Testis (tissue), 3 donors: ENCODE measurements around the gene ADCY5. TPM values are rescaled to one million over a fixed set of nuclear protein-coding genes. Genes with fewer than 3 reads are reported as not detected.

Experiments used
- DNase-seq: peaks from one replicate; pipeline ENCODE4 v3.0.0-alpha.2; 2019
- H3K27ac ChIP-seq, 2 donors: fragments of 200-600 bp; sonication (generic); one replicate each; pipeline ENCODE4 v1.5.1; 2019
- H3K27me3 ChIP-seq: fragments of 200-600 bp; sonication (generic); one replicate; pipeline ENCODE4 v1.5.1; 2019
- H3K36me3 ChIP-seq: fragments of 200-600 bp; sonication (generic); one replicate; pipeline ENCODE4 v1.5.1; 2017; ENCODE audit warnings: low read depth; ENCODE audit errors: missing control alignments
- H3K4me1 ChIP-seq: fragments of 200-600 bp; sonication (generic); one replicate; pipeline ENCODE4 v1.5.1; 2019
- H3K4me3 ChIP-seq, 2 donors: fragments of 200-600 bp; sonication (generic); one replicate each; pipeline ENCODE4 v1.5.1; 2017 to 2019
- H3K9me3 ChIP-seq: fragments of 200-600 bp; sonication (generic); one replicate; pipeline ENCODE4 v1.5.1; 2017
- POLR2A ChIP-seq: fragments of 450-650 bp; IDR thresholded peaks from one replicate; pipeline ENCODE4 v1.6.1; 2017; ENCODE audit warnings: antibody characterized with exemption, mild to moderate bottlenecking, moderate library complexity
- WGBS, 2 donors: methylation state at CpG; one replicate each; pipeline ENCODE4 v1.1.5; 2018; 5-methylcytosine and 5-hydroxymethylcytosine counted together
- intact Hi-C: fragments of 100-400 bp; cut with DNase I; formaldehyde crosslinking; loops from one replicate; pipeline ENCODE4 v1.15.1; 2023; ENCODE audit warnings: low total_unique reads
- polyA plus RNA-seq: library from polyadenylated mRNA; stranded (reverse); fragments of 350-450 nt; fragmentation: Illumina TruSeq; extraction: RNeasy Lipid Tissue Mini Kit (QIAGEN cat#74804); gene quantifications from one replicate; pipeline ENCODE4 v1.2.3, GENCODE V29; 2014; ENCODE audit warnings: low read depth, low replicate concordance; ENCODE audit not compliant: insufficient read depth
- total RNA-seq, 2 donors: library from RNA; depleted of rRNA; stranded (reverse); fragments of >200 nt; gene quantifications; one replicate each; pipeline ENCODE4 v1.2.3, GENCODE V29; 2016
- TF ChIP-seq, protein P1 (sequence below), 3 experiments: fragments of 450-650 bp in 2 of 3; fragments of 200-600 bp in 1 of 3; sonication (generic) in 1 of 3; IDR thresholded peaks; one replicate each; pipeline ENCODE4 v1.5.1; 2016 to 2019; ENCODE audit warnings: antibody characterized with exemption in 3 of 3, mild to moderate bottlenecking in 2 of 3, moderate library complexity in 1 of 3

The ADCY5 gene
- total and polyA plus RNA-seq, 3 donors from 2014 or later, result 16.5 to 41.6 (median 33.6) TPM

DNA sequence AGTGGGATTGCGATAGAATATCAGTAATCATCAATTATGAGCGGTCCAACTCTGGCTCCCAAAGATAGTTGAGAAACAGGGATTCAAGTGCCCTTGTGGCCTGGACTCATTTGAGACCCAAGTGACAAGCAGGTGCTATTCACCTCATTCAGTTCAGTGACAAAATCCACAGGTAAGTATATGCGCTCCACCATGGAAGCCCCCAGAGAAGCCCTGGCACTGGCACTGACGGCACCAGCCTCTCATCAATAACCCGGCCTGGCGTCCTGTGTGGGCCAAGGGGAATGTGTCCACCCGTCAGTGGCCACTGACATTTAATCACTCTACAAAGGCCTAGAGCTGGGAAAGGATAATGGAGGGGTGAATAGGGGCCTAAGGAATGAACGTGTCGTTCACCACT, 117.2 kb downstream of the ADCY5 start:
- no peaks in the 10 kb centered on the region for H3K36me3 ChIP-seq
- H3K27me3 ChIP-seq, result no peaks in the 10 kb centered on the region
- no peaks in the 10 kb centered on the region for H3K9me3 ChIP-seq
- WGBS, 2 donors, result 84 to 90% methylated on average over 9 of the region's 9 CpGs
- H3K4me1 ChIP-seq, result peaks cover 33% of the 10 kb centered on the region
- intact Hi-C loops, result loop anchor here (10.0 kb wide), 1 partner anchor 113 kb away; the partner anchor contains the start of gene ADCY5
- H3K27ac ChIP-seq, result peak overlapping the region; percentile 76 to 82
- no peak for DNase-seq
- no peak overlapping the region for H3K4me3 ChIP-seq
- TF ChIP-seq, protein P1, sequence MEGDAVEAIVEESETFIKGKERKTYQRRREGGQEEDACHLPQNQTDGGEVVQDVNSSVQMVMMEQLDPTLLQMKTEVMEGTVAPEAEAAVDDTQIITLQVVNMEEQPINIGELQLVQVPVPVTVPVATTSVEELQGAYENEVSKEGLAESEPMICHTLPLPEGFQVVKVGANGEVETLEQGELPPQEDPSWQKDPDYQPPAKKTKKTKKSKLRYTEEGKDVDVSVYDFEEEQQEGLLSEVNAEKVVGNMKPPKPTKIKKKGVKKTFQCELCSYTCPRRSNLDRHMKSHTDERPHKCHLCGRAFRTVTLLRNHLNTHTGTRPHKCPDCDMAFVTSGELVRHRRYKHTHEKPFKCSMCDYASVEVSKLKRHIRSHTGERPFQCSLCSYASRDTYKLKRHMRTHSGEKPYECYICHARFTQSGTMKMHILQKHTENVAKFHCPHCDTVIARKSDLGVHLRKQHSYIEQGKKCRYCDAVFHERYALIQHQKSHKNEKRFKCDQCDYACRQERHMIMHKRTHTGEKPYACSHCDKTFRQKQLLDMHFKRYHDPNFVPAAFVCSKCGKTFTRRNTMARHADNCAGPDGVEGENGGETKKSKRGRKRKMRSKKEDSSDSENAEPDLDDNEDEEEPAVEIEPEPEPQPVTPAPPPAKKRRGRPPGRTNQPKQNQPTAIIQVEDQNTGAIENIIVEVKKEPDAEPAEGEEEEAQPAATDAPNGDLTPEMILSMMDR (IDR thresholded peaks at IDR 0.05), result no peak

GRCh38 chr3:123331006-123331405, 117.9 kb downstream of the ADCY5 start:
- H3K27ac ChIP-seq, result peak overlapping the region; percentile 76 to 82
- no peaks in the 10 kb centered on the region for H3K9me3 ChIP-seq
- H3K36me3 ChIP-seq, result no peaks in the 10 kb centered on the region
- TF ChIP-seq POLR2A, result no peak
- TF ChIP-seq, protein P1 (IDR thresholded peaks at IDR 0.05), result no peak
- DNase-seq, result peak; percentile 63
- intact Hi-C loops, result loop anchor here (10.0 kb wide), 1 partner anchor 114 kb away; the partner anchor contains the start of gene ADCY5
- WGBS, 2 donors, result 48 to 53% methylated on average over 7 to 8 of the region's 8 CpGs
- H3K27me3 ChIP-seq, result no peaks in the 10 kb centered on the region
- H3K4me3 ChIP-seq, result no peak overlapping the region
- H3K4me1 ChIP-seq, result peaks cover 33% of the 10 kb centered on the region

GRCh38 chr3:123330441-123330991, 118.4 kb downstream of the ADCY5 start:
- H3K4me3 ChIP-seq, result no peak overlapping the region
- no peaks in the 10 kb centered on the region for H3K27me3 ChIP-seq
- H3K36me3 ChIP-seq, result no peaks in the 10 kb centered on the region
- no peaks in the 10 kb centered on the region for H3K9me3 ChIP-seq
- peaks cover 33% of the 10 kb centered on the region for H3K4me1 ChIP-seq
- H3K27ac ChIP-seq, result peak overlapping the region; percentile 76 to 82
- 48 to 51% methylated on average over 15 of the region's 15 CpGs for WGBS, 2 donors
- intact Hi-C loops, result loop anchor here (10.0 kb wide), 1 partner anchor 114 kb away; the partner anchor contains the start of gene ADCY5
- peak; percentile 46 for DNase-seq
- TF ChIP-seq POLR2A, result no peak
- TF ChIP-seq, protein P1 (IDR thresholded peaks at IDR 0.05), result no peak

- H3K4me3 ChIP-seq, result no peak overlapping the region
- intact Hi-C loops, result loop anchor here (2.0 to 10.0 kb wide), 3 partner anchors 115 to 228 kb away; partner anchors contain the start of gene ADCY5
- 46 to 55% methylated on average over 10 of the region's 10 CpGs for WGBS, 2 donors
- no peaks in the 10 kb centered on the region for H3K9me3 ChIP-seq
- no peaks in the 10 kb centered on the region for H3K36me3 ChIP-seq
- H3K27ac ChIP-seq, result peak overlapping the region; percentile 76 to 82
- TF ChIP-seq, protein P1 (IDR thresholded peaks at IDR 0.05), result no peak
- TF ChIP-seq POLR2A, result no peak
- H3K4me1 ChIP-seq, result peaks cover 36% of the 10 kb centered on the region
- DNase-seq, result peak; percentile 55
- H3K27me3 ChIP-seq, result no peaks in the 10 kb centered on the region
Observed at GRCh38 chr3:123329636-123330340, 119.1 kb downstream of the ADCY5 start.
